Liver (tissue), 9 donors: Measurements from ENCODE around the gene PCNA. TPM values are rescaled to one million over a fixed set of nuclear protein-coding genes. Genes with fewer than 3 reads are reported as not detected.

ENCODE experiments used
- DNase-seq: peaks from one replicate; pipeline ENCODE4 v3.0.0-alpha.2; 2017; ENCODE audit warnings: low spot score
- H3K27ac ChIP-seq, 2 donors: one replicate each; pipeline ENCODE4 v1.7.0; 2013; ENCODE audit warnings: inconsistent platforms in 2 of 2, low read length in 2 of 2, control low read depth in 1 of 2, low read depth in 1 of 2, mild to moderate bottlenecking in 1 of 2
- H3K27me3 ChIP-seq, 4 donors: one replicate each; pipeline versions ENCODE4 v1.6.1 to v1.7.0; 2013; ENCODE audit warnings: low read length in 3 of 4, inconsistent platforms in 1 of 4, mild to moderate bottlenecking in 1 of 4, moderate library complexity in 1 of 4; ENCODE audit not compliant: control insufficient read depth in 4 of 4, insufficient read depth in 4 of 4
- H3K36me3 ChIP-seq, 4 donors: one replicate each; pipeline versions ENCODE4 v1.6.1 to v1.7.0; 2013; ENCODE audit warnings: low read length in 3 of 4, mild to moderate bottlenecking in 3 of 4, low read depth in 1 of 4, moderate library complexity in 1 of 4; ENCODE audit not compliant: control insufficient read depth in 4 of 4, insufficient read depth in 3 of 4
- H3K4me1 ChIP-seq, 4 donors: one replicate each; pipeline versions ENCODE4 v1.6.1 to v1.7.0; 2013; ENCODE audit warnings: low read length in 3 of 4, mild to moderate bottlenecking in 3 of 4, moderate library complexity in 1 of 4; ENCODE audit not compliant: control insufficient read depth in 4 of 4, insufficient read depth in 4 of 4
- H3K4me3 ChIP-seq, 3 donors: one replicate each; pipeline versions ENCODE4 v1.6.1 to v1.7.0; 2013; ENCODE audit warnings: low read length in 3 of 3, control low read depth in 1 of 3, low read depth in 1 of 3, mild to moderate bottlenecking in 1 of 3
- H3K9ac ChIP-seq, 2 donors: one replicate each; pipeline ENCODE4 v1.7.0; 2013; ENCODE audit warnings: low read length in 2 of 2, mild to moderate bottlenecking in 2 of 2, moderate library complexity in 2 of 2, control low read depth in 1 of 2, low read depth in 1 of 2
- H3K9me3 ChIP-seq, 4 donors: one replicate each; pipeline versions ENCODE4 v1.6.1 to v1.7.0; 2013; ENCODE audit warnings: low read length in 3 of 4; ENCODE audit not compliant: control insufficient read depth in 4 of 4
- EGR1 ChIP-seq, 2 donors: IDR thresholded peaks; 2 replicates each; pipeline ENCODE4 v1.6.1; 2016 to 2018; ENCODE audit warnings: antibody characterized with exemption in 2 of 2, low read depth in 2 of 2
- FOXA1 ChIP-seq: IDR thresholded peaks from 2 replicates; pipeline ENCODE4 v1.6.1; 2016; ENCODE audit warnings: antibody characterized with exemption
- FOXA2 ChIP-seq: IDR thresholded peaks from 2 replicates; pipeline ENCODE4 v1.6.1; 2016; ENCODE audit warnings: antibody characterized with exemption
- GABPA ChIP-seq, 2 donors: IDR thresholded peaks in 1 of 2; conservative IDR thresholded peaks in 1 of 2; 2 replicates each; pipeline ENCODE4 v1.6.1; 2016; ENCODE audit warnings: antibody characterized with exemption in 2 of 2, mild to moderate bottlenecking in 1 of 2, moderate library complexity in 1 of 2
- HNF4A ChIP-seq, 2 donors: conservative IDR thresholded peaks; 2 replicates each; pipeline ENCODE4 v1.6.1; 2016; ENCODE audit warnings: antibody characterized with exemption in 2 of 2, mild to moderate bottlenecking in 2 of 2
- JUND ChIP-seq, 2 donors: IDR thresholded peaks; 2 replicates each; pipeline ENCODE4 v1.6.1; 2016; ENCODE audit warnings: antibody characterized with exemption in 2 of 2
- MAX ChIP-seq: IDR thresholded peaks from 2 replicates; pipeline ENCODE4 v1.6.1; 2016; ENCODE audit warnings: antibody characterized with exemption
- RAD21 ChIP-seq, 2 donors: IDR thresholded peaks; 2 replicates each; pipeline ENCODE4 v1.6.1; 2016; ENCODE audit warnings: antibody characterized with exemption in 2 of 2, mild to moderate bottlenecking in 2 of 2
- RXRA ChIP-seq, 2 donors: IDR thresholded peaks; 2 replicates each; pipeline ENCODE4 v1.6.1; 2017 to 2018; ENCODE audit warnings: antibody characterized with exemption in 2 of 2, mild to moderate bottlenecking in 1 of 2
- SP1 ChIP-seq: IDR thresholded peaks from 2 replicates; pipeline ENCODE4 v1.6.1; 2018; ENCODE audit warnings: antibody characterized with exemption, mild to moderate bottlenecking
- TAF1 ChIP-seq: conservative IDR thresholded peaks from 2 replicates; pipeline ENCODE4 v1.6.1; 2016; ENCODE audit warnings: antibody characterized with exemption, mild to moderate bottlenecking
- YY1 ChIP-seq: IDR thresholded peaks from 2 replicates; pipeline ENCODE4 v1.6.1; 2016; ENCODE audit warnings: antibody characterized with exemption, mild to moderate bottlenecking
- WGBS: extraction: QIAGEN DNeasy Blood & Tissue Kit; methylation state at CpG from one replicate; pipeline ENCODE4 v1.1.7; 2013; 5-methylcytosine and 5-hydroxymethylcytosine counted together
- polyA plus RNA-seq, 2 donors: library from polyadenylated mRNA; stranded (reverse) in 1 of 2; unstranded in 1 of 2; fragments of 200-250 nt in 1 of 2; fragments of >200 nt in 1 of 2; fragmentation: Nextera tagmentation in 1 of 2; extraction: Ambion mirVana in 1 of 2; gene quantifications; one replicate each; pipeline versions ENCODE4 v1.2.1 to v1.2.3, GENCODE V29; 2013 to 2015
- total RNA-seq, 2 donors: library from RNA; depleted of rRNA; stranded (reverse); fragments of >200 nt; gene quantifications; one replicate each; pipeline ENCODE4 v1.2.3, GENCODE V29; 2014
- TF ChIP-seq, protein P1 (sequence below): fragments of 150-350 bp; IDR thresholded peaks from 2 replicates; pipeline ENCODE4 v1.5.1; 2017; ENCODE audit warnings: improper control_type of control experiment, low read depth, low read length; ENCODE audit not compliant: missing input control
- TF ChIP-seq, protein P2 (sequence below): IDR thresholded peaks from 2 replicates; pipeline ENCODE4 v1.6.1; 2016; ENCODE audit warnings: antibody characterized with exemption, mild to moderate bottlenecking
- donor health status: healthy.
- donor health status: healthy.
- donor health status: healthy.
- donor health status: healthy.
- donor health status: healthy.

PCNA gene
- total and polyA plus RNA-seq, 4 donors = 14.1 to 161 (median 23.8) TPM

GRCh38 chr20:5070570-5070969 lies 49.2 kb downstream of the PCNA start:
- no peak overlapping the region for H3K9ac ChIP-seq
- no peaks in the 10 kb centered on the region for H3K9me3 ChIP-seq
- DNase-seq = no peak
- H3K36me3 ChIP-seq = no peaks in the 10 kb centered on the region
- no peaks in the 10 kb centered on the region for H3K27me3 ChIP-seq
- H3K4me3 ChIP-seq = no peak overlapping the region
- 56% methylated on average over 4 of the region's 4 CpGs for WGBS
- TF ChIP-seq TAF1 = no peak
- no peak for TF ChIP-seq GABPA (IDR thresholded peaks at IDR 0.05 in 1 of 2, conservative IDR thresholded peaks at IDR 0.05 in 1 of 2)
- no peak for TF ChIP-seq FOXA2
- no peak overlapping the region for H3K27ac ChIP-seq
- H3K4me1 ChIP-seq = peaks cover 4 to 16% (median 8%) of the 10 kb centered on the region in 4 donors

DNA sequence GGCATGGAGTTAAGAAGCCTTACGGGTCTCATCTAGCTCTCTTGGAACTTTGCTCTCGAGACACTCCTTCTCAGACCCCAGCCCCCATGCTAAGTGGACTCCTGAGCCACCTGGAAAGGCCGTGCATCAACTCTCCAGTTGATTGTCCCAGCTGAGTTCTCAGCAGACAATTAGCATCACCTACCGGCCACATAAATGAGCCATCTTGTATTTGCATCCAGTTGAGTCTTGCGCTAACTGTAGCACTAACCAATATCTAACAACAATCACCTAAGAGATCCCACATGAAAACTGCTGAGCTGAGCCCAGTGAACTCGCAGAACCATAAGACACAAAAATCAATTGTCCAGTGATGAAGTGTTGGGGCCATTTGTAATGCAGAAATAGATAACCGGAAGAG lies 49.7 kb downstream of the PCNA start:
- Histone ChIP-seq H3K27me3 (no peaks in the 10 kb centered on the region), H3K4me3 (no peak overlapping the region), H3K36me3 (no peaks in the 10 kb centered on the region), H3K27ac (no peak overlapping the region), H3K9ac (no peak overlapping the region), H3K9me3 (no peaks in the 10 kb centered on the region), H3K4me1 (peaks cover 4 to 16% (median 8%) of the 10 kb centered on the region in 4 donors)
- DNase-seq = no peak
- TF ChIP-seq, protein P1, sequence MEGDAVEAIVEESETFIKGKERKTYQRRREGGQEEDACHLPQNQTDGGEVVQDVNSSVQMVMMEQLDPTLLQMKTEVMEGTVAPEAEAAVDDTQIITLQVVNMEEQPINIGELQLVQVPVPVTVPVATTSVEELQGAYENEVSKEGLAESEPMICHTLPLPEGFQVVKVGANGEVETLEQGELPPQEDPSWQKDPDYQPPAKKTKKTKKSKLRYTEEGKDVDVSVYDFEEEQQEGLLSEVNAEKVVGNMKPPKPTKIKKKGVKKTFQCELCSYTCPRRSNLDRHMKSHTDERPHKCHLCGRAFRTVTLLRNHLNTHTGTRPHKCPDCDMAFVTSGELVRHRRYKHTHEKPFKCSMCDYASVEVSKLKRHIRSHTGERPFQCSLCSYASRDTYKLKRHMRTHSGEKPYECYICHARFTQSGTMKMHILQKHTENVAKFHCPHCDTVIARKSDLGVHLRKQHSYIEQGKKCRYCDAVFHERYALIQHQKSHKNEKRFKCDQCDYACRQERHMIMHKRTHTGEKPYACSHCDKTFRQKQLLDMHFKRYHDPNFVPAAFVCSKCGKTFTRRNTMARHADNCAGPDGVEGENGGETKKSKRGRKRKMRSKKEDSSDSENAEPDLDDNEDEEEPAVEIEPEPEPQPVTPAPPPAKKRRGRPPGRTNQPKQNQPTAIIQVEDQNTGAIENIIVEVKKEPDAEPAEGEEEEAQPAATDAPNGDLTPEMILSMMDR = no peak
- TF ChIP-seq EGR1 (IDR thresholded peaks at IDR 0.05; ENCODE audit: low read depth in 2 of 2) = no peak
- 97% methylated on average over 7 of the region's 7 CpGs for WGBS

DNA sequence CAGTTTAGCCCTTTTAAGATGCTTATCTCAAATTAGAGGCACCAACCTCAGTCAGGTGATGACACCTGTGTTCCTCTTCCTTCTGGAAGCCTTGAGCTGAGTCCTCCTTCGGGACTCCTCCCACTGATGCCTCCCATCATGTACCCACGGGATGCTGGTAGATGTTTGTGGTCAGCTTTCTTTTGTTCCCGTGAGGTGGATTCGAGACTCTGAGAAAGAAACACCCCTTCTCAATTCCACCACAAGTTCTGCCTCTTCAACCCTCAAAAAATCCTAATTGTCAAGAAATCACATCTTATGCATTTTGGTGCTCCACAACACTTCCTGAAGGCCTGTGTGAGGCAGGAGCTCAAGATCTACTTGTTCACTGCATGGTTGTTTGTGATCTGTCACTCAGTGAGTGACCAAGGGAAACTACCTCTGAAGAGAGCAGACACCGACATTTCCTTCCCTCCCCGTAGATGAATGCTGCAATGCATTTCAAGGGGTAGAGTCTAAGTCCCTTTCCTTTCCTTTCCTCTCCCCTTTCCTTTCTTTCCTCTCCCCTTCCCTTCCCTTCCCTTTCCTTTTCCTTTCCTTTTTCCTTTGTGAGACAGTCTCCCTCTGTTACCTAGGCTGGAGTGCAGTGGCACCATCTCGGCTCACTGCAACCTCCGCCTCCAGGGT lies 50.5 kb downstream of the PCNA start:
- 91% methylated on average over 8 of the region's 8 CpGs for WGBS
- peaks cover 4 to 16% (median 8%) of the 10 kb centered on the region in 4 donors for H3K4me1 ChIP-seq
- no peak for TF ChIP-seq MAX
- H3K4me3 ChIP-seq = no peak overlapping the region
- no peaks in the 10 kb centered on the region for H3K27me3 ChIP-seq
- H3K9ac ChIP-seq = no peak overlapping the region
- no peaks in the 10 kb centered on the region for H3K9me3 ChIP-seq
- H3K36me3 ChIP-seq = no peaks in the 10 kb centered on the region
- no peak overlapping the region for H3K27ac ChIP-seq
- DNase-seq = no peak

- WGBS = 88% methylated on average over 9 of the region's 9 CpGs
- H3K27ac ChIP-seq = no peak overlapping the region
- H3K27me3 ChIP-seq = no peaks in the 10 kb centered on the region
- H3K4me3 ChIP-seq = no peak overlapping the region
- no peak overlapping the region for H3K9ac ChIP-seq
- H3K9me3 ChIP-seq = no peaks in the 10 kb centered on the region
- no peaks in the 10 kb centered on the region for H3K36me3 ChIP-seq
- H3K4me1 ChIP-seq = peaks cover 0 to 7% (median 4%) of the 10 kb centered on the region in 4 donors
- DNase-seq = no peak
- no peak for TF ChIP-seq RAD21 (IDR thresholded peaks at IDR 0.05)
- no peak for TF ChIP-seq JUND (IDR thresholded peaks at IDR 0.05)
- TF ChIP-seq YY1 = no peak
- TF ChIP-seq RXRA (IDR thresholded peaks at IDR 0.05) = no peak
- TF ChIP-seq TAF1 = no peak
- TF ChIP-seq, protein P1 = no peak
- no peak for TF ChIP-seq GABPA (IDR thresholded peaks at IDR 0.05 in 1 of 2, conservative IDR thresholded peaks at IDR 0.05 in 1 of 2)
- TF ChIP-seq, protein P2, sequence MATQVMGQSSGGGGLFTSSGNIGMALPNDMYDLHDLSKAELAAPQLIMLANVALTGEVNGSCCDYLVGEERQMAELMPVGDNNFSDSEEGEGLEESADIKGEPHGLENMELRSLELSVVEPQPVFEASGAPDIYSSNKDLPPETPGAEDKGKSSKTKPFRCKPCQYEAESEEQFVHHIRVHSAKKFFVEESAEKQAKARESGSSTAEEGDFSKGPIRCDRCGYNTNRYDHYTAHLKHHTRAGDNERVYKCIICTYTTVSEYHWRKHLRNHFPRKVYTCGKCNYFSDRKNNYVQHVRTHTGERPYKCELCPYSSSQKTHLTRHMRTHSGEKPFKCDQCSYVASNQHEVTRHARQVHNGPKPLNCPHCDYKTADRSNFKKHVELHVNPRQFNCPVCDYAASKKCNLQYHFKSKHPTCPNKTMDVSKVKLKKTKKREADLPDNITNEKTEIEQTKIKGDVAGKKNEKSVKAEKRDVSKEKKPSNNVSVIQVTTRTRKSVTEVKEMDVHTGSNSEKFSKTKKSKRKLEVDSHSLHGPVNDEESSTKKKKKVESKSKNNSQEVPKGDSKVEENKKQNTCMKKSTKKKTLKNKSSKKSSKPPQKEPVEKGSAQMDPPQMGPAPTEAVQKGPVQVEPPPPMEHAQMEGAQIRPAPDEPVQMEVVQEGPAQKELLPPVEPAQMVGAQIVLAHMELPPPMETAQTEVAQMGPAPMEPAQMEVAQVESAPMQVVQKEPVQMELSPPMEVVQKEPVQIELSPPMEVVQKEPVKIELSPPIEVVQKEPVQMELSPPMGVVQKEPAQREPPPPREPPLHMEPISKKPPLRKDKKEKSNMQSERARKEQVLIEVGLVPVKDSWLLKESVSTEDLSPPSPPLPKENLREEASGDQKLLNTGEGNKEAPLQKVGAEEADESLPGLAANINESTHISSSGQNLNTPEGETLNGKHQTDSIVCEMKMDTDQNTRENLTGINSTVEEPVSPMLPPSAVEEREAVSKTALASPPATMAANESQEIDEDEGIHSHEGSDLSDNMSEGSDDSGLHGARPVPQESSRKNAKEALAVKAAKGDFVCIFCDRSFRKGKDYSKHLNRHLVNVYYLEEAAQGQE = no peak
- no peak for TF ChIP-seq SP1
- no peak for TF ChIP-seq FOXA1
- TF ChIP-seq HNF4A (conservative IDR thresholded peaks at IDR 0.05) = no peak
These were observed 51.7 kb downstream of the PCNA start for GRCh38 chr20:5067877-5068645.
